Choroid plexus epithelial cell (primary cell): ENCODE data around the gene HPS3.
"Not testable (repeated sequence)": the region's sequence is repeated elsewhere in the genome, so short reads cannot be mapped to it uniquely, and the experiment has no call there.

ENCODE experiments used
- DNase-seq: peaks from one replicate; pipeline ENCODE4 v3.0.0-alpha.2; 2010; ENCODE audit warnings: low read depth
- H3K4me3 ChIP-seq: 2 replicates; pipeline ENCODE4 v1.5.1; 2011; ENCODE audit warnings: low read depth, mild to moderate bottlenecking, control low read depth, low read length, moderate library complexity
- TF ChIP-seq, protein P1 (sequence below): conservative IDR thresholded peaks from 2 replicates; pipeline ENCODE4 v1.5.1; 2011; ENCODE audit warnings: low read depth, mild to moderate bottlenecking, control low read depth, inconsistent platforms, low read length, moderate library complexity

Gene HPS3

DNA sequence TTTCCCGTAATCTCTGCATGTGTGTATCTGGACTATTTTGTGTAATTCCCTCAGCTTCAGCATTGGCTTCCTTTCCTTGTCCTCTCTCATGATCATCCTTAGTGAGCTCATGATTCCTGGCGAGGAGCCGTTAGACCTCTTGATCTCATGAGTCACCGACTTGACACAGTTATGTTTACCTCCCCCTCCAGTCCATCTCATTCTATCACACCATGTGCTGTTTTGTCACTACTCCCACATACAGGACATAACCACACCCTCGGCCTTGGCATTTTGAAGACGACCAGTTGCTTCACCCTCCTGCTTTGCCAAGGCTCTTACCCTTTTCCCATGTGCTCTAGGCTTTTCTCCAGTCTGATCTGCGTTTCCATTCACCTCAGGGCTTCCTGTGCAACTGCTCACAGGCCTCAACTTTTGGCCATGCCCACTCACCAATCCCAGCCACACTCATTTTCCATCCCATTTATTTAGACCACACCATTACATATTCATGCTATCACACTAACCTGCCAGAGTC is 50.7 kb downstream of the HPS3 start:
- TF ChIP-seq, protein P1, sequence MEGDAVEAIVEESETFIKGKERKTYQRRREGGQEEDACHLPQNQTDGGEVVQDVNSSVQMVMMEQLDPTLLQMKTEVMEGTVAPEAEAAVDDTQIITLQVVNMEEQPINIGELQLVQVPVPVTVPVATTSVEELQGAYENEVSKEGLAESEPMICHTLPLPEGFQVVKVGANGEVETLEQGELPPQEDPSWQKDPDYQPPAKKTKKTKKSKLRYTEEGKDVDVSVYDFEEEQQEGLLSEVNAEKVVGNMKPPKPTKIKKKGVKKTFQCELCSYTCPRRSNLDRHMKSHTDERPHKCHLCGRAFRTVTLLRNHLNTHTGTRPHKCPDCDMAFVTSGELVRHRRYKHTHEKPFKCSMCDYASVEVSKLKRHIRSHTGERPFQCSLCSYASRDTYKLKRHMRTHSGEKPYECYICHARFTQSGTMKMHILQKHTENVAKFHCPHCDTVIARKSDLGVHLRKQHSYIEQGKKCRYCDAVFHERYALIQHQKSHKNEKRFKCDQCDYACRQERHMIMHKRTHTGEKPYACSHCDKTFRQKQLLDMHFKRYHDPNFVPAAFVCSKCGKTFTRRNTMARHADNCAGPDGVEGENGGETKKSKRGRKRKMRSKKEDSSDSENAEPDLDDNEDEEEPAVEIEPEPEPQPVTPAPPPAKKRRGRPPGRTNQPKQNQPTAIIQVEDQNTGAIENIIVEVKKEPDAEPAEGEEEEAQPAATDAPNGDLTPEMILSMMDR: no peak
- DNase-seq: peak; percentile 99

DNA sequence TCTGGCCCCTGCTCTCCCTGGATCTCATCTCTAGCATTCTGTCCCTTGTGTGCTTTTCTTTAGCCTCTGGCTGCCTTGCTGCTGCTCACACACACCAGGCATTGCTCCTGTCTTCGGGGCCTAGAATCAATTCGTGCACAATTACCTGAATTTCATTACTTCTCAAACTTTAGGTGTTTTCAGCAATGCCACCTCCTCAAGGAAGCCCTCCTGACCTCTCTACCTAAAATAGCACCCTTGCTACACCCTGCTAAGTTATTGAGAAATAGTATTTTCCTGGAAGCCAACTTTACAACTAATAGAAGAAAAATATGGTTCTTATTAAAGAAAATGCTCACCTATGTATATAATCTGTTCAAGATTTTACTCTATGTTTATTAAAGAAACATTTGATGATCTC is 51.7 kb downstream of the HPS3 start:
- TF ChIP-seq, protein P1: no peak
- no peak overlapping the region for H3K4me3 ChIP-seq
- DNase-seq: no peak

More for the DNA sequence above, 50.7 kb downstream of the HPS3 start:
- no peak overlapping the region for H3K4me3 ChIP-seq

DNA sequence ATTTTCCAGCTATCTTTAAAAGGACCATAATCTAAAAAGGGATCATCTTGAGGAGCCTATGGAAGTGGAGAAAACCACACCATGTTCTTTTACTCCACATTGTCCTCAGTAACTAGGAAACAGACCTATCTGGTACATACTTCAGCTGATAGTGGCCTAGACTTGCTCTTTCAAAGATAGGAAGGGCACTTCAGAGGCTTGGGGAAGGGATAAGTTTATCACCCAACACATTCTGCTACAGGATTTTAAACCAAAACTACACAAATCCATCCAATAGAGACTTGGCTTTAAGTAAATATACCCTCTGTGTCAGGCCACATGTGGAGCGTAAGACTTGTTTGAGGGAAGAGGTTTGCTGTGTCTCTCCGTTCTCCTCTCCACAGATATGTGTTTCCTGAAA is 56.8 kb downstream of the HPS3 start:
- DNase-seq: no peak
- TF ChIP-seq, protein P1: no peak
- H3K4me3 ChIP-seq: no peak overlapping the region

DNA sequence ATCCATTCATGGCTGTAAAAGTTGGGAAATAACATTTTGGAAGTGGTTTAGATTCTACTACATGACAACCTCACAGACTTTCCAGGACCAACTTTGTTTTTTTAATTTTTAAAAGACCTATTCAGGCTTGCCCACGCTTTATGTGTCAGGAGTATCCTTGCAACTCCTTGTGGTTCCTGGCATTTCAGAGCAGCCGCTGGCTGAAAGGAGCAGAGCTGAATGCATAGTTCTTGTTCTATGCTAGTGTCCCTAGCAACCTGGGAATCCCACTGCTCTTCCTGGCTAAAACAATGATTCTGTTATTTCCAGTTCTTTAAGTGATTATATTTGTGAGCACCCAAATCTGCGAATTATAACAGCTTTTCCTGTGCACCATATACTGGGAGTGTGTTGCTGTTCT is 57.3 kb downstream of the HPS3 start:
- TF ChIP-seq, protein P1: no peak
- DNase-seq: no peak
- no peak overlapping the region for H3K4me3 ChIP-seq

DNA sequence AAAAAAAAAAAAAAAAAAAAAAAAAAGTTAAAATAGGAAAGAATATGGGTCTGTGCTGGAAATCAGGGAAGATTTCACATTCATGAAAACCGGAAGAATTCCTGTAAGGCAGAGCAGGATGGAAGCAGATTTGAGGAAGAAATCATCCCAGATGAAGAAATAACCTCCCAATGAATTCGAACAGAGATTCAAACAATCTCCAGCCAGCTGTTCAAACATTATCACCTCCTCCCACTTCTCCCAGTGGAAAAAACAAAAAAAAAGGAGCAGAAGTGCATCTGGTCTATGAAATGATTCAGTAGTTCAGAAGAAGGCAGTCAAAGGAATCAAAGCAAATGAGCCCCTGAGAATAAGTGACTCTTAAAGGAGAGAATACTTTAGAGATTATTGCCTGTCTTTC is 59.1 kb downstream of the HPS3 start:
- TF ChIP-seq, protein P1: no peak
- no peak for DNase-seq
- H3K4me3 ChIP-seq: no peak overlapping the region

DNA sequence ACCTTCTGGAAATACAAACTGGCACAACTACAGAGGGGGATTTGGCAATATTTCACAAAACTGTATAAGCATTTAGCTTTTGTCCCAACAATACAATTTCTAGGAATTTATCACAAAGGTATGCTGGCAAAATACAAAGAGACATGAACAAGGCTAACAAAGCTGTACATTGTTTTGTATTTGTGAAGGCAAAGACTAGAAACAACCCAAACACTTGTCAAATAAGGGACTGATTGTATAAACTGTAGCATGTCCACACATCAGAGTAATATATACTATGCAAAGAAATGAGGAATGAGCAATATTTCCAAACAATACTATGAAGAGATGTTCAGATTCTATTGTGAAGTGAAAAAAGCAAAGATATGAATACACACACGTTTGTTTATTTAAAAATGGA is 65.8 kb downstream of the HPS3 start:
- TF ChIP-seq, protein P1: no peak

DNA sequence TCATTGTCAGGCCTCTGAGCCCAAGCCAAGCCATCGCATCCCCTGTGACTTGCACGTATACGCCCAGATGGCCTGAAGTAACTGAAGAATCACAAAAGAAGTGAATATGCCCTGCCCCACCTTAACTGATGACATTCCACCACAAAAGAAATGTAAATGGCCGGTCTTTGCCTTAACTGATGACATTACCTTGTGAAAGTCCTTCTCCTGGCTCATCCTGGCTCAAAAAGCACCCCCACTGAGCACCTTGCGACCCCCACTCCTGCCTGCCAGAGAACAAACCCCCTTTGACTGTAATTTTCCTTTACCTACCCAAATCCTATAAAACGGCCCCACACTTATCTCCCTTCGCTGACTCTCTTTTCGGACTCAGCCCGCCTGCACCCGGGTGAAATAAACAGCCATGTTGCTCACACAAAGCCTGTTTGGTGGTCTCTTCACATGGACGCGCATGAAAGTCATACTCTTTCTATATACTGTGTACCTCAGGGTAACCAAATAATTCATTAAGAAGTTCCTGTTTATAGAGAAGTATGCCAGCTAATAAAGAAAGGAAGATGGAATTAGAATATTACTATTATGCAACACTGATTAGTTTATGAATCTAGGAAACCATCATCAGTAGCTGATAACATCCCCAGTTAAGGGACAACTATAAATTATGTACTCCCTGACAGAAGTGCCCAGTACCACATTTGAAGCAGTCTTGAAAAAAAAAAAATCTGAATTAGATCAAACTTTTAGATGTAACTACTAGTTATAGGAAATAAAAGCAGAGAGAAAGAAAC is 67.6 kb downstream of the HPS3 start:
- H3K4me3 ChIP-seq, DNase-seq: not testable (repeated sequence)

More for the DNA sequence above, 65.8 kb downstream of the HPS3 start:
- H3K4me3 ChIP-seq: no peak overlapping the region
- no peak for DNase-seq
